ENCODE results near the gene KRTAP12-3. TPM values are rescaled to one million over a fixed set of nuclear protein-coding genes. Genes with fewer than 3 reads are reported as not detected.

KRTAP12-3 gene
- polyA plus RNA-seq, 3 donors = not detected

DNA sequence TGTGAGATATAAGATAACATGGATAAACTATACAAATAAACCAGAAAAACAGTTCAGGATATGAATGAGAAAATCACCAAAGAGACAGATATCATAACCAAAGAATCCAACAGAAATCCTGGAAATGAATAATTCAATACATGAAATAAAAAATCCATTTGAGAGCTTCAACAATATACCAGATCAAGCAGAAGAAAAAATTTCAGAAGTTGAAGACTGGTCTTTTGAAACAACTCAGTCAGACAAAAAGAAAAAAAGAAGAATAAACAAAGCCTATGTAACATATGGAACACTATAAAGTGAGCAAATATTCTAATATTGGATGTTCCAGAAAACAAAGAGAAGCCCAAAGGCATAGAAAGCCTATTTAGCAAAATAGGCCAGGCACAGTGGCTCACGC, 14.2 kb downstream of the KRTAP12-3 start:
- Histone ChIP-seq H3K9ac (ENCODE audit: insufficient read depth, low read length, poor library complexity, severe bottlenecking) (no peak overlapping the region), H3K4me2 (replicated peaks; ENCODE audit: extremely low read depth, low read length, poor library complexity, severe bottlenecking) (no peak overlapping the region), H3K4me3 (replicated peaks in 1 of 3; ENCODE audit: low read depth in 2 of 3, low read length in 3 of 3) (no peak overlapping the region), H3K4me1 (ENCODE audit: control insufficient read depth in 1 of 2, insufficient read depth in 2 of 2, low read length in 2 of 2) (no peaks in the 10 kb centered on the region), H4K20me1 (ENCODE audit: insufficient read depth, low read length) (no peaks in the 10 kb centered on the region), H3K36me3 (replicated peaks in 1 of 2; ENCODE audit: control insufficient read depth in 1 of 2, insufficient read depth in 2 of 2, low read length in 2 of 2) (no peaks in the 10 kb centered on the region), H2AFZ (ENCODE audit: insufficient read depth, low read depth, low read length, poor library complexity, severe bottlenecking) (no peak overlapping the region), H3K27me3 (ENCODE audit: control insufficient read depth in 2 of 2, insufficient read depth in 2 of 2, low read length in 2 of 2) (no peaks in the 10 kb centered on the region), H3K79me2 (ENCODE audit: insufficient read depth, low read length) (no peaks in the 10 kb centered on the region), H3K27ac (ENCODE audit: low read depth in 1 of 2, low read length in 2 of 2) (no peak overlapping the region), H3K9me3 (replicated peaks in 1 of 2; ENCODE audit: control insufficient read depth in 1 of 2, insufficient read depth in 1 of 2, low read length in 2 of 2) (peaks cover 28 to 33% of the 10 kb centered on the region in 2 donors)
- peaks cover 19 to 46% (median 38%) of the 10 kb centered on the region in 7 donors for H3K9me3 Mint-ChIP-seq
- intact Hi-C loops (cut with micrococcal nuclease) = no loop called here
- no peaks in the 10 kb centered on the region for H3K4me1 Mint-ChIP-seq
- WGBS (ENCODE audit: insufficient coverage) = no CpG with 5 or more reads among the region's 1 CpG
- no peak overlapping the region for H3K4me3 Mint-ChIP-seq
- H3K36me3 Mint-ChIP-seq = no peaks in the 10 kb centered on the region
- TF ChIP-seq, protein P1, sequence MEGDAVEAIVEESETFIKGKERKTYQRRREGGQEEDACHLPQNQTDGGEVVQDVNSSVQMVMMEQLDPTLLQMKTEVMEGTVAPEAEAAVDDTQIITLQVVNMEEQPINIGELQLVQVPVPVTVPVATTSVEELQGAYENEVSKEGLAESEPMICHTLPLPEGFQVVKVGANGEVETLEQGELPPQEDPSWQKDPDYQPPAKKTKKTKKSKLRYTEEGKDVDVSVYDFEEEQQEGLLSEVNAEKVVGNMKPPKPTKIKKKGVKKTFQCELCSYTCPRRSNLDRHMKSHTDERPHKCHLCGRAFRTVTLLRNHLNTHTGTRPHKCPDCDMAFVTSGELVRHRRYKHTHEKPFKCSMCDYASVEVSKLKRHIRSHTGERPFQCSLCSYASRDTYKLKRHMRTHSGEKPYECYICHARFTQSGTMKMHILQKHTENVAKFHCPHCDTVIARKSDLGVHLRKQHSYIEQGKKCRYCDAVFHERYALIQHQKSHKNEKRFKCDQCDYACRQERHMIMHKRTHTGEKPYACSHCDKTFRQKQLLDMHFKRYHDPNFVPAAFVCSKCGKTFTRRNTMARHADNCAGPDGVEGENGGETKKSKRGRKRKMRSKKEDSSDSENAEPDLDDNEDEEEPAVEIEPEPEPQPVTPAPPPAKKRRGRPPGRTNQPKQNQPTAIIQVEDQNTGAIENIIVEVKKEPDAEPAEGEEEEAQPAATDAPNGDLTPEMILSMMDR (IDR thresholded peaks at IDR 0.05) = no peak
- H3K27me3 Mint-ChIP-seq (ENCODE audit: low read depth in 3 of 3) = peaks cover 6 to 10% (median 9%) of the 10 kb centered on the region in 3 donors
- no peak for DNase-seq
- no peak overlapping the region for H3K27ac Mint-ChIP-seq

DNA sequence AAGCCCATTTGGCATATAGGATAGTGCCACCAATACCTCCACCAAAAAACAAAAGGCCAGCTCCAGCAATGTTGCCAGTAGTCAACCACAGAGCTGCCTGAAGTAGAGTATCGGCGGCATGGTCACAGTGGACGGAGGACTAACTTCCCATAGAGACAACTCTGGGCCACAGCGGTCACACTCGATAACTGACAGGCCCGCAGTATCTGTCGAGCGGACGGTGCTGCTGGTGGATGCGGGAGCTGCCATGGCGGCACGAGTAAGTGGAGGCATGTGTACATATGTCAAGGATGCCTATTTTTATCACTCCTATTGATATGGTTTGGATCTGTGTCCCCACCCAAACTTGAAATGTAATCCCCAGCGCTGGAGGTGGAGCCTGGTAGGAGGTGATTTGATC, 20.1 kb downstream of the KRTAP12-3 start:
- H3K4me1 Mint-ChIP-seq = no peaks in the 10 kb centered on the region
- Histone ChIP-seq H3K4me1 (ENCODE audit: control insufficient read depth in 1 of 2, insufficient read depth in 2 of 2, low read length in 2 of 2) (no peaks in the 10 kb centered on the region), H3K79me2 (ENCODE audit: insufficient read depth, low read length) (no peaks in the 10 kb centered on the region), H3K4me2 (replicated peaks; ENCODE audit: extremely low read depth, low read length, poor library complexity, severe bottlenecking) (no peak overlapping the region), H4K20me1 (ENCODE audit: insufficient read depth, low read length) (no peaks in the 10 kb centered on the region), H3K27me3 (ENCODE audit: control insufficient read depth in 2 of 2, insufficient read depth in 2 of 2, low read length in 2 of 2) (no peaks in the 10 kb centered on the region), H2AFZ (ENCODE audit: insufficient read depth, low read depth, low read length, poor library complexity, severe bottlenecking) (no peak overlapping the region), H3K36me3 (replicated peaks in 1 of 2; ENCODE audit: control insufficient read depth in 1 of 2, insufficient read depth in 2 of 2, low read length in 2 of 2) (no peaks in the 10 kb centered on the region), H3K27ac (ENCODE audit: low read depth in 1 of 2, low read length in 2 of 2) (no peak overlapping the region), H3K9ac (ENCODE audit: insufficient read depth, low read length, poor library complexity, severe bottlenecking) (no peak overlapping the region), H3K9me3 (replicated peaks in 1 of 2; ENCODE audit: control insufficient read depth in 1 of 2, insufficient read depth in 1 of 2, low read length in 2 of 2) (peaks cover under 1 to 3% of the 10 kb centered on the region in 2 donors), H3K4me3 (replicated peaks in 1 of 3; ENCODE audit: low read depth in 2 of 3, low read length in 3 of 3) (no peak overlapping the region)
- no peak overlapping the region for H3K27ac Mint-ChIP-seq
- H3K4me3 Mint-ChIP-seq = no peak overlapping the region
- H3K36me3 Mint-ChIP-seq = no peaks in the 10 kb centered on the region
- H3K9me3 Mint-ChIP-seq = peaks cover 6 to 21% (median 10%) of the 10 kb centered on the region in 7 donors
- intact Hi-C loops (cut with micrococcal nuclease) = no loop called here
- no peak for DNase-seq
- TF ChIP-seq, protein P1 (IDR thresholded peaks at IDR 0.05) = no peak
- 100% methylated on average over 6 of the region's 13 CpGs for WGBS (ENCODE audit: insufficient coverage)
- H3K27me3 Mint-ChIP-seq (ENCODE audit: low read depth in 3 of 3) = peaks cover 5 to 17% (median 10%) of the 10 kb centered on the region in 3 donors
